HG03039 (cell line): ENCODE measurements around the gene ANGPTL2.

Experiments
- ATAC-seq: cut with Tn5 transposase; IDR thresholded peaks from one replicate; pipeline ENCODE4 v1.9.1; 2021; ENCODE audit warnings: mild to moderate bottlenecking, moderate library complexity; ENCODE audit not compliant: unreplicated experiment

The ANGPTL2 gene

DNA sequence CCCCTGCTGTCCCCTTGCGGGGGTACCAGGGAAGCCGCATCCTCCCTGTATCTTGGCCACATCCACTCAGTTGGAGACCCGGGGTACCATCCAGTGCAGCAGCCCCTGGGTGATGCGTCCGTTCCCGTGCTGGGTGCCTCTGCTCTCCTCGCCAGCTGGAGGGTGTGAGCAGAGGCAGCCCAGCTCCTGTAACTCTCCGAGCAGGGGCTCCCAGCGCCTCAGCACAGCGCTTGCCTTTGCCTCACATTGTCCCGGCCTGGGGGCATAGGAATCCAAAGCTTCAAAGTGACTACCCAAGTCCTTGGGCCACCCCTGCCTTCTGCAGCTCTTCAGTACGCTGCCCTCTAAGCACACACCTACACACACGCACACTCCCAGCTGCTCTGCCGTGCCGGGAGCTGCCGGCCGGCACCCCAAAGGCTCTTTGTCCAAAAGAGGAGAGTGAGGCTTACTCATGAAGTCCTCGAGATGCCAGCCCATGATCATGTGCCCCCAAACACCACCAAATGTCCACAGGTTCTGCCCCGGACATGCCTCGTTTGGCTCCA, 733 bp downstream of the ANGPTL2 start:
- no peak for ATAC-seq

DNA sequence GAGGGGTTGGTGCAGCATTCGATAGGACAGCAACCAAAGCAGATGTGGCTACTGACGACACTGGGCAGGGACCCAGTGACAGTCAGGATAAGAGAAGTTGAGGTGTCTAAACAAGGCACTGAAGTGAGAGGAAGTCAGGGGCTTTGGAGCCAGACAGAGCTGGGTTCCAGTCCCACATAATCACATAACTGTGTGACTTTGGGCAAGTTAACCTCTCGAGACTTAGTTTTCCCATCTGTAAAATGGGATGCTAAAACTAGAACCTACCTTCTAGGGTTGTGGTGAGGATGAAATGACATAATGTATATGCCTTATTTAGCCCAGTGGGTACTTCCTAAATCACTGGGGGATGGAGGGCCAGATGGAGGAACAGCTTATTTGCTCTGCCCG, 3.1 kb downstream of the ANGPTL2 start:
- ATAC-seq = no peak

DNA sequence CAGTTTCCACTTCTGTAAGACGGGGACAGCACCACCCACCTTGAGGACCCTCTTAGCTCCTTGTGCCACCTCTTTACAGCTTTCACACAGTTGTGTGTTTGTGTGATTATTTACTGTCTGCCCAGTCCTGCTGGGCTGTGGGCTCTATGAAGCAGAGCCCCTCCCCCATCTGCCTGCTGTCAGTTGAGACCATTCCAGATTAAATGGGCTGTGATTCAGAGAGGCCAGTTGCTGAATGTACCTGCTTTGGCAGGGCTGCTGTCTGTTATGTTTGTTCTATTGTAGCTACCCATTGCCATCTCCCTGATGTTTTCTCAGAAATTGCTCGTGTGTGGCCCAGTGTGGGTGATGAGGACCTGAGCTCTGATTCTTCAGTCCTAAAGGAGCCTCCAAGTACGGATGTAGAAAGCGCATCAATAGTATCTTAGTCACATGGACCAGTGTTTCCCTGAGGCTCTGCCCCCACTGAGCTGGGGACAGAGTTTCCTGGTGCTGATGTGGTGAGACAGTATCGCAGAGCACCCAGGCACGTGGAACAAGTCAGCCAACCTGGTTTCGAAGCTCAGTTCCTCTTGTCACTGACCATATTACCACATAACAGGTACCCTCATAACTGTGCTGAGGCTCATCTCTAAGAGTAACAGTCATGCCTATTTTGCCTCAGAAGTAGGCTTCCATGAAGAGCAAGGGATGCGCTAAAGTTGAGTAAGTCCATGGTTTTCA, 3.7 kb downstream of the ANGPTL2 start:
- ATAC-seq = no peak

DNA sequence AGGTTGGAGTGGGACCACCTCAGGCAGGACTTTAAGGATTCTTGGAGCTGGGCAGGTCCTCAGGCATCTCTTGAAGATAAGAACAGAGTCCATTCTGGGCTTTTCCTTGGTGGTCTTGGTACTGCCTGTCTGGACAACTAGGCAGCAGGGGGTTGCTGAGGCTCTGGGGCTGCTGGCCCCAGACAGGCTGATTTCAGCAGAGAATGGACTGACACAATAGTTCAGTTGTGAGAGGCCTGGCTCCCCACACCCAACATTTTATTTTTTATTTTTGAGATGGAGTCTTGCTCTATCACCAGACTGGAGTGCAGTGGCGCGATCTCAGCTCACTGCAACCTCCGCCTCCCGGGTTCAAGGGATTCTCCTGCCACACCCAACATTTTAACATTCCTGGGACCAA, 4.6 kb downstream of the ANGPTL2 start:
- ATAC-seq = no peak

DNA sequence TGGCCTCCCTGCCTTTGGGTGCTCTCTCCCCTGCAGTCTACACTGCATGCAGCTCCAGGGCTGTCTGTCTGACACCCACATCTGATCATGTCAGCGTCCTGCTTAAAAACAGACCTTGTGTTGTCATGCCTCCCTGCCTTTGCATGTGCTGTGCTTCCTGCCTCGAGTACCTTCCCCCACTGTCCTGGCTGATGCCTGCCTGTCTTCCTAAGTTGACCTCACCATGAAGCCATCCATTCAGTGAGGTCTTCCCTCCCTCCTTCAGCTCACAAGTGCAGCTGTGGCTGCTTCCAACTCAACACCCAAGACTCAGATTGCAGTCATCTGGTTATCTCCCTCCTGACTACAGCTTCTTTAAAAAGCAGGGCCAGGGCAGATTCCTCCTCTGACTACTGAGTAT, 5.5 kb downstream of the ANGPTL2 start:
- no peak for ATAC-seq

DNA sequence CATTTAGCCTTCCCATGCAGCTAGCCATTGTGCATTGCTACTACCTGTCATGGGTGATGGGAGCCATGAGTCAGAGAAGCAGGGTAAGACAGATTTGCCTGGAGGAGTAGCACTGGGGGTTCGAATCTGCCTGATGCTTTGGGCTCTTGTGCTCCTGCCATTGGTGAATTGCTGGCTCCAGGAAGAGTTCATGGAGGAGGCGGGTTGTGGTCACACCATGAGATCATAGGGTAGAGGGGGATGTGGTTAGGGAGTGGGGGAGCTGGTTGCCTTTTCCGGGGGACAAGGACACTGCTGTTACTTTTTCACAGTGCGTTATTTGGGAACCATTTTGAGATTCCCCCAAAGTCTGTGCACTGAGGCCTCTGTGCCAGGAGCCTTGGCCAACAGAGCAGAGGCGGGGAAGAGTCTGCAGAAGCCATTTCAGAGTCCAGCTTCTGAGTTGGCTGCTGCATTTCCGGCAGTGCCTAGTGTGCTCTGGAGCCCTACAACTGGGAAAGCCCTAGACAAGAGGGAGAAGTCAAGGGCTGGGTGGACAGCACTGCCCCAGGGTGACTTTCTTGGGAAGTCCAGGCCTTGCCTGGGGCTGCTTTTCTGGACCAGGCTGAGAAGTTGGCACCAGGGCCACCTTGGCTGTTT, 6.2 kb downstream of the ANGPTL2 start:
- ATAC-seq = no peak

DNA sequence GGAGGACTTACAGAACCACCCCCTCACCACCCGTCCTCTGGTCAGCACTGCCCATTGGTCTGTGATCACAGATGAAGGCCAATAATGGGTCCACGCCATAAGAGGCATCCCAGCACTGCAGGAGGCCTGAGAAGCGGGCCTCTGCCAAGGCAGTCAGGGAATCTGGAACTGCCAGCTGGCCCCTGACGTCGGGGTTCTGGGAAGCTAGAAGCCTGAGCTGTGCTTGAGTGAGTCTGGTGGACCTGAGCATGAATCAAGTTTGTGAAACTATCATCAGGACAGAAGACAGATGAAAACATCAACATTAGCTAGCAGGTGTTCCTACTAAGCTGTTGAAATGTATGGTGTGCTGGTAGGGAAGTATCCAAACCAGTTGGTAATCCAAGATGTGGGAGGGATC, 7.8 kb downstream of the ANGPTL2 start:
- ATAC-seq = no peak

DNA sequence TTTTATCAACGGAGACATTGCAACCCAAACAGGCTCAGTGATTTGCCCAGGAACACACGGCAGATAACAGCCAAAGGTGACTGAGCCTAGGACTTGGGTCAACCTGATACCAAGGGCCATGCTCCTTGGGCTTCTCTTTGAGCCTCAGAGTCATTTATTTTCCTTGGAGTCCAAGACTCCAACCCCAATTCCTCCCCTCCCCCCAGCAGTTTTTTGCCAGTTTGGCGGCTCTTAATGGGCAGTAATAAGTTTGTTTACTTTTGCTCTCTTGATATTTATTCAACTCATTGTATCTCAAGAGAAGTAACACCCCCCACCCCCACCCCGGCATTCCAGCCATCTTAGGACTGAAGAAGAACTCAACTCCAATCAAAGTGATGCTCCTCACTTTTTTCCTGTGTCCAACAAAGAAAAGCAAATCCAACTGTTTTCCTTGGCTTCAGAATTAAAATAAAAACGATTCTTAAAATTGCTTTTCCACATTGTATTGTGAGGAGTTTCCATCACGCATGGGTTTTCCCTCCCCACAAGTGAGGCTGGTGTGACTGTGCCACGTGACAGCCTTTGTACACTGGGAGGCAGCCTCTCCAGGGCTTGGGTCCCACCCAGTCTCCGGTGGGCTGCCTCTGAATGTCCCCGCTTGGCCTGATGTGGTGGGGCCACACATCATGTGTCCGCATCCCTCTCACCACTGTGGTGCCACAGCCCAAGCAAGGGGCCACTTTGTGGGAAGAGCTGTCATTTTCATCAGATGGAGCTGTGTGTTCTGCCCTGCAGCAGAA, 9.1 kb downstream of the ANGPTL2 start:
- ATAC-seq = no peak

DNA sequence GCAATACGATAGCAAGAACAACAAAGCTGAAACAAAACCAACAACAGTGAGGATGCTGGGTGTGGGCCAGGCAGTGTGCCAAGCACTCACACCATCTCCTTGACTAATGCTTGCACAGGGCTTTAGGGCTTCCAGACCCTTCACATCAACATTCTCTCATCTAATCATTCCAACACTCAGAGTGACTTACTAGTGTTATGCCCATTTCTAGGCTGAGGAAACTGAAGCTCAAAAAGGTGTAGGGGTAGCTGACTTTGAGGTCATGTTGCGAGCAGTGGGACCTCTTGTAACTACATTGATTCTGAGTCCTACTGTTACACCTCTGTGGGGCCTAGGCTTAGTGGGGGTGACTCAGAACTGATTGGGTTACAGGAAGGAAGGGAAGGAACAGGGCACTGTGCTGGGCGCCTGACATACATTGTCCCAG, 9.7 kb downstream of the ANGPTL2 start:
- ATAC-seq = no peak

DNA sequence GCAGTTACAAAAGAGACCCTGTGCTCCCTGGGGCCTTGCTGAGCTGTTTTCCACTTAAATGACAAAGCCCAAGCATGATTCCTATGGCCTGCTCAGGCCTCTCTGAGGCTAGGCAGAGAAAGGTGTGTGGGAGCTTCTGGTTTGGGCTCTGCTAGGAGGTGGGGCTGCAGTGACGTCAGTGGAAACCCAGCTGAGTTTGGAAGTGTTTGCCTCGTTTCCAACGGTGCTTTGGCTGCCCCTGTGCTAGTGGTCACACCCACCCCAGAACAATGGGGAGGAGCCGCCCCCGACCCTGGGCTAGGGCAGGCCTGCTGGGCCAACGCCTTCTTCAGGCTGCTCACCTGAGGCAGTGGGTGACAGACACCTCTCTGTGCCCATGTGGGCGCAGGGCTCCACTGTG, 10.4 kb downstream of the ANGPTL2 start:
- no peak for ATAC-seq

DNA sequence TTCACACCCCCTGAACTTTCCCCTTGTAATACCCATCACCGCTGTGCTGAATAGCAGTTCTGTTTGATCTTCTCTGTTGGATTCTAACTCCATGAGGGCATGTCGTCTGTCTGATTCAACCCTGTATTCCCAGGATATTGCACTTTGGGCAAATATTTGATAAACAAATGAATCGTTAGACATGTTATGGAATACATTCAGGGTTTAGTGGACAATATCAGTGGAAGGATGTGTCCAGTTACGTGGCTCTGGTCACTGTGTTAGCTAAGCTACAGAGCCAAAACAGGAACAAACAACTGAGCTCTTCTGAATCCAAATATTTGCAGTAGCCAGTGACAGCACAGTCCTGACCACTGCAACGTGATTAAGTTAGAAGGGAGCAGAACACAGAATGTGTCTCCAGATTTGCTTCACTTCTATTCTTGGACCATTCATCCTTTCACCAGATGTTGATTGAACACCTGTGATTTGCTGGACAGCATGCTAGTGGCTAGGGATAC, 13.2 kb downstream of the ANGPTL2 start:
- ATAC-seq = no peak

DNA sequence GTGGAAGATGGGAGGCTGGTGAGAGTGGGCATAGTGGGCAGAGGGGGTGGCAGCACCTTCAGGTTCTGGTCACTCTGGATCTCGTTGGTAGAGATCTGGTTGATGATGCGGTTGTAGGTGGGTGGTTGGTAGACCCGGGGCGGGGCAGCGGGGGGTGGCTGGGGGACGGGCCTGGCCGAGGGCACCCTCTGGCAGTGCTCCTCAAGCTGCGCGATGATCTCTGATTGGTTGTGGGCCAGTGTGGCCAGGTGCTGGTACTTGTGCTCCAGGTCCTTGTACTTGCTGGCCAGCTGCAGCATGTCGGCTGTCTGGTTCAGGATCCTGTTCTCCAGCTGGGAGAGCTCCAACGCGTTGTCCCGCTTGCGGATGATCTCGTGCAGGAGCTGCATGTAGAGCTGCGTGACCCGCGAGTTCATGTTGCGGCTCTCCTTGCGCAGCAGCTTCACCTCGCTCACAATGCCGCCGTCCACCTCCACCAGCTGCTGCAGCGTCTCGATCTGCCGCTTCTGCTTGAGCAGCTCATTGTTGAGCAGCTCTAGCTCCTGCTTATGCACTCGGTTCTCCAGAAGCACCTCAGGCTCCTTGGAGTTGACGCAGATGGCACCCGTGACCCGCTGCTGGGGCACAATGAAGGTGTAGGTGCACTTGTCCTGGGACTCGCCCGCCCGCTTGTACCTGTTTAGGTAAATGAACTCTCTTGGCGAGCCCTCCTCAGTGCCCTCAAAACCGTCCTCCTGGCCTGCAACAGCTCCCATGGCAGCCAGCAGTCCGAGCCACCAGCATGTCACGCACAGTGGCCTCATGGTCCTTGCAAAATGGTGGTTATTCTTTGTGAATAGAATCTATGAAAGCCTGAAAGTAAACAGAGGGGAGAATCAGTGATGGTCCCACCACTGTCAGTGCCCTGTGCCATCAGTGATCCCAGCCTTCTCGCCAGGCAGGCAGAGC, 14.2 kb downstream of the ANGPTL2 start:
- no peak for ATAC-seq

DNA sequence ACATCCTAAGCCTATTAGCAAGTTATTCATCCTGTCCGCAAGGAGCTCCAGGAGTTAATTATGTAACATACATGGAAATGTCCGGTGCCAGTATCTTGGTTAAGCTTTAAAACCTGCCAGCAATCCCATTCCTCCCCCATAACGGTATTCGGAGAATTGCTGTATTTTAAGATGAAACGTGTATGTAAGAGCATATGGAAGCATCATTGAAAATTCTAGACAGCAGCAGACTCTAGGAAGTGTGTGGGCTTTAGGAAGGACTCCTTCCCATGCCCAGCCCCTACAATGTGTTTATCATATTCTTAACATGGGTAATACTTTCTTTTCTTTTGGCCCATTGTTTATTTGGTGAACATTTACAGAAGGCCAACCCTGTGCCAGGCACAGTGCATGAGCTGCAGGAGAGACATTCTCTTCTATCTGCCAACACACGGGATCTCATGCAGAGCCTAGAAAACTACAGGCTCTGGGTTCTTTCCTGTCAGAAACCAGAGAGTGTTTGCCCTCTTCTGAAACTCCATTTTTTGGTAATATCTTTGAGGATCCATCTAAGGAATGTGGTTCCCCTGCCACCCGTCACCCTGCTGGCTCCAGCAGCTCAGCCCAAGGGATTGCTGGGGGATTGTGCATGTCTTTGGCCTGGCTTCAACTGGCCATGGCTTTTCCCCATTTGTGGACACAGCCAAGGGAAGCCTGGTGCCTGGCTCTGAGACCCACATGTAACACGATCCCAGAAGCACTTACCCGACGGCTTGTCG, 15.1 kb downstream of the ANGPTL2 start:
- no peak for ATAC-seq

DNA sequence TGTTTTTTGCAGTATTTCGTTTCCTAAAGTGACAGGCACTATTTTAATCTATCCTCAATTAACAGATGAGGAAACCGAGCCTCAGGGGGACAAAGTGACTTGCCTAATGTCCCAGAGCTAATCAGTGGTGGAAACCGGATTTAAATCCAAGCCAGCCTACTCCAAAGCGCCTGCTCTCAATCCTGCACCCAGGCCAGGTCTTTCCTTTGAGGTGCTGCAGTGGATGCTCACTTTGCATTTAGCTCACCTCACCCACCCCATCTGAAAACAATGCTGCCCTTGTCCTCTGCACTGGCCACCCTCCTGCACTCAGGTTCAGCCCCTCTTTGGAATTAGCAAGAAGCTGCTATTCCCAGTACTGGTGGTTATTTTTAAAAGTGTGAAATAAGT, 16.0 kb downstream of the ANGPTL2 start:
- no peak for ATAC-seq

DNA sequence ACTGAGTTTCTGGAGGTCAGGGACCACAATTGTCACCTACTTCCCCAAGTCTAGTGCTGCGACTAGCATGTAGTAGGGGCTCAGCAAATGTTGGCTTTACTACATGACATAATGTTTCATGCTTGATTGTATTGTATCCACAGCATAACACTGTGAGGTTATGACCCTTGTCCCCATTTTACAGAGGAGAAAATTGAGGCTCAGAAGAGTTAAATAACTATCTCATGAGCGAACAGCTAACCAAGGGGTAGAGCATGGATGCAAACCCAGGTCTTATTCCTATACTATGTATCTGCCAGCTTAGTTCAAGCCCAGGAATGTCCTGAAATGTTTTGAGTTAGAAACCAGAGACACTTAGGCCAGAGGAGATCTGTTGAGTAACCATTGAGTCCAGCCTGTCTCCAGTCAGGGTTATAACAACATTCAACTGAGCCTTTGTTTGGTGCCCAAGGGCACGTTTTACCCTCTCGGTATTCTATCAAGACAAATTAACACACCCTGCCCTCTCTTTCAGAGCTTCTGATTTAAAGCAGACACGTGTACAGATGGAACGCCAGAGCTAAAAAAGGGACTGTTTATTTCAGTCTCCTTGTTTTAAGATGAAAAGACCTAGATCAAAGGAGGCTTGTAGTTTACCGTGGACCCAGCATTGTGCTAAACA, 16.5 kb downstream of the ANGPTL2 start:
- no peak for ATAC-seq

DNA sequence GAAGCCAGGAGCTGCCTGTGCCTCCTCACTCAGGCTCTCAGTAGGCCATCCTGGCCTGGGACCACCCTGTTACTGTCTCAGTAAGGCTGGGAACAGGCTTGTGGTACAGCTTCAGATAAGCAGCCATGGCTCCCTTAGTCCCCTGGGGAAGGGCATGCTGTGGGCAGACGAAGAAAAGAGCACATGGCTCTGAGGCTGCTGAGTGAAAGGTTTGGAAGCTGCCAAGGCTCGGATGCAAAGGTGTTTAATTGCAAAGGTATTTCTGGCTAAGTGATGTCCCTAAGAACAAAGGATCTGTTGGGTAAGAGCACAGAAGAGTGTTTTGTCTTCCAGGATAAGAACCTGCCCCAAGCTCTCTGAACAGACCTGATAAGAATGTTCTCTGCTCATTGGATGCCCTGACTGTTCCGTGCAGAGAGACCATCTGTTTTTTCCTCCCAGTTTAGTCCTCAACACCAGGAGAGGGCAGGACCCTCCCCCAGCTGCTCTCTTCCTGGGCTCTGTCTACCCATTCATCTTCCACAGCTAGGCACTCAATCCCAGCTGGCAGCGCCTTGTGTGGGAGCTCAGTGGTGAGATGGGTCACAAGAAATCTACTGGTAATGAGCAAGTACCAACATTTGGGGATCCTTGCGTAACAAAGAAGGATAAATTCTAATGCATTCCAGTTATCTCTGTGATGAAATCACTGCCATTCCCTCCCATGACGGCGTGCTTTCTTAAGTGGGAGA, 17.7 kb downstream of the ANGPTL2 start:
- ATAC-seq = no peak

DNA sequence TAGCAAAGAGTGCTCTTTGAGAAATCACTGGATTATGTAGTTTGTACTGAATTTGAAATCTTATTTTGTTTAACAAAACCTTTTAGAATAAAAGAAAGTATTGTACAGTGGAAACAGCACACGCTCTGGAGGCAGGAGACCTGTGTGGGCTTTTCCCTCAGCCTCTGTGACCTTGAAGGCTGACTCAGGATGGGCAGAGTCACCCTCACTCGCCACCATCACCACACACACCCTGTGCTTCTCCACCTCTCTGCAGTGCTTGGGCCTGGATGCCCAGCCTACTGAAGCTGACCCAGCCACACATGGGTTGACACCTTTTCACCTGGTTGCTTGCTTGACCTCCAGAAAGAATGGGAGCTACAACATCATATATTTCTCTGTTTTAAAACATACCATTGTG, 19.6 kb downstream of the ANGPTL2 start:
- no peak for ATAC-seq

DNA sequence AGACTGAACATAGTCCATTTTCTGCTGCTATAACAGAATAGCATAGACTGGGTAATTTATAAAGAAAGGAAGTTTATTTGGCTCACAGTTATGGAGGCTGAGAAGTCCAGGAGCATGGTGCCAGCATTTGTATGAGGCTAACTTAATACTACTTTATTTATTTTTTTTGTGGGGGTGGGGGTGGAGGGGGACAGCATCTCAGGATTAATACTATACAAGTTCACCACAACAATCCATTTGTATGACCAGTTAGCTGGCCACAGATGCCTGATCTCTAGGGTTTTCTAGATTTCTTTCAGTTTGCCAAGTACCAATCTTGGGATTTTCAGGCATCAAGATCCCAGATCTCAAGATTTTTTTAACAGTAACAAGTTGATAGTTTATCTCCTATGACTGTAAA, 20.3 kb downstream of the ANGPTL2 start:
- no peak for ATAC-seq

DNA sequence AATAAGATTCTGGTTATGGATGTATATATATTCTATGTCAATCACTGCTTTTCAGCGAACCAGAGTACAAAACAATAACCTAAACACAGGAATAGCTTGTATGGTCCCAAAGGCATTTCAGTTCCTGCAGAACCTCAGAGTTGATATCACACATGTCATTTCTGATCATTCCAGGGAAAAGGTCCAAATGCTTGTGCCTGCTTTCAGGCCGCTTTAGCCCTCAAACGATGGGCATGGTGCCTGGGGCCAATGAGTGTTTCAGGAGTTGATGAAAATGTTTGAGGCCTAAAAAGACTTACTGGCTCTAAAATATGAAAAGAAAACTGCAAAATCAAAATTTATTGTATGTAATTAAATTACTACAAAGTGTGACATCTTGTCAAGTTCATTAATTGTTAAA, 22.8 kb downstream of the ANGPTL2 start:
- no peak for ATAC-seq
